ENCODE results near the gene RNU5B-1.
A peak's percentile ranks its signal among the peaks of the same experiment; 100 is the strongest.
"Not testable (repeated sequence)": the region's sequence is repeated elsewhere in the genome, so short reads cannot be mapped to it uniquely, and the experiment has no call there.

The RNU5B-1 gene

GRCh38 chr15:65304381-65305149 lies at the start of gene RNU5B-1:
TSS of gene RNU5B-1 (plus strand) at chr15:65304677.
- DNase-seq = peak; percentile 84

- no peak for DNase-seq
Measured at GRCh38 chr15:65254758-65255157, 49.7 kb upstream of the RNU5B-1 start.

GRCh38 chr15:65255486-65256140 lies 48.9 kb upstream of the RNU5B-1 start:
- DNase-seq = no peak

GRCh38 chr15:65258375-65259262 lies 45.9 kb upstream of the RNU5B-1 start:
- no peak for DNase-seq

GRCh38 chr15:65259367-65259797 lies 45.1 kb upstream of the RNU5B-1 start:
- DNase-seq = no peak

- DNase-seq = no peak
Measured at GRCh38 chr15:65260968-65261367, 43.5 kb upstream of the RNU5B-1 start.

GRCh38 chr15:65263313-65263712 lies 41.2 kb upstream of the RNU5B-1 start:
- DNase-seq = no peak

GRCh38 chr15:65264863-65265430 lies 39.5 kb upstream of the RNU5B-1 start:
- DNase-seq = no peak

GRCh38 chr15:65266469-65266868 lies 38.0 kb upstream of the RNU5B-1 start:
- no peak for DNase-seq

- DNase-seq = no peak
Measured at GRCh38 chr15:65268411-65268810, 36.1 kb upstream of the RNU5B-1 start.

GRCh38 chr15:65270811-65271545 lies 33.5 kb upstream of the RNU5B-1 start:
- DNase-seq = not testable (repeated sequence)

GRCh38 chr15:65275104-65275727 lies 29.3 kb upstream of the RNU5B-1 start:
- no peak for DNase-seq

- no peak for DNase-seq
Measured at GRCh38 chr15:65275728-65276126, 28.8 kb upstream of the RNU5B-1 start.

- DNase-seq = no peak
Measured at GRCh38 chr15:65277015-65277414, 27.5 kb upstream of the RNU5B-1 start.

- no peak for DNase-seq
Measured at GRCh38 chr15:65278480-65278879, 26.0 kb upstream of the RNU5B-1 start.

GRCh38 chr15:65285291-65286068 lies 19.0 kb upstream of the RNU5B-1 start:
- DNase-seq = no peak

GRCh38 chr15:65286069-65286703 lies 18.3 kb upstream of the RNU5B-1 start:
- peak; percentile 41 for DNase-seq

GRCh38 chr15:65286704-65287519 lies 17.6 kb upstream of the RNU5B-1 start, which contains the start of gene PARP16:
TSS of gene PARP16 (minus strand) at chr15:65286883. CDS start at chr15:65286426, 457 bp downstream.
- DNase-seq = peak; percentile 66

- no peak for DNase-seq
Measured at GRCh38 chr15:65287520-65287855, 17.0 kb upstream of the RNU5B-1 start.
